Tibial artery (tissue), 4 donors: ENCODE data around the gene MRPL49.
A peak's percentile ranks its signal among the peaks of the same experiment; 100 is the strongest.

Source experiments
- DNase-seq, 2 donors: peaks; one replicate each; pipeline ENCODE4 v3.0.0-alpha.2; 2019
- H3K27ac ChIP-seq, 2 donors: fragments of 200-600 bp; sonication (generic) in 1 of 2; 1 replicate in 1 of 2; 2 replicates in 1 of 2; pipeline ENCODE4 v1.5.1; 2018 to 2019; ENCODE audit warnings: mild to moderate bottlenecking in 1 of 2
- H3K27me3 ChIP-seq, 2 donors: fragments of 200-600 bp; sonication (generic) in 1 of 2; one replicate each; pipeline versions ENCODE4 v1.5.1 to v1.6.0; 2016 to 2019
- H3K36me3 ChIP-seq, 3 donors: fragments of 200-600 bp; sonication (generic) in 2 of 3; one replicate each; pipeline ENCODE4 v1.5.1; 2016 to 2019; ENCODE audit warnings: mild to moderate bottlenecking in 2 of 3
- H3K4me1 ChIP-seq, 4 donors: fragments of 200-600 bp; sonication (generic) in 2 of 4; 1 replicate in 3 of 4; 2 replicates in 1 of 4; pipeline ENCODE4 v1.5.1; 2016 to 2019
- H3K4me3 ChIP-seq, 2 donors: fragments of 200-600 bp; sonication (generic) in 1 of 2; 1 replicate in 1 of 2; 2 replicates in 1 of 2; pipeline ENCODE4 v1.5.1; 2018 to 2019; ENCODE audit warnings: mild to moderate bottlenecking in 2 of 2
- H3K9me3 ChIP-seq, 3 donors: fragments of 200-600 bp; sonication (generic) in 1 of 3; one replicate each; pipeline ENCODE4 v1.5.1; 2016 to 2019
- CTCF ChIP-seq, 2 experiments: fragments of 200-600 bp in 1 of 2; fragments of 450-650 bp in 1 of 2; IDR thresholded peaks; one replicate each; pipeline ENCODE4 v1.5.1; 2017 to 2019; ENCODE audit warnings: antibody characterized with exemption in 2 of 2, mild to moderate bottlenecking in 1 of 2, moderate library complexity in 1 of 2
- intact Hi-C: fragments of 100-400 bp; cut with DNase I; formaldehyde crosslinking; loops from one replicate; pipeline ENCODE4 v1.15.0; 2023; ENCODE audit warnings: low total_unique reads

Gene MRPL49

GRCh38 chr11:65120831-65121230, 1.3 kb upstream of the MRPL49 start:
- H3K4me3 ChIP-seq: peak overlapping the region; percentile 68 to 92
- H3K4me1 ChIP-seq: peaks cover 9 to 36% (median 32%) of the 10 kb centered on the region in 4 donors
- H3K9me3 ChIP-seq: no peaks in the 10 kb centered on the region
- TF ChIP-seq CTCF (IDR thresholded peaks at IDR 0.05): no peak
- intact Hi-C loops: no loop called here
- H3K27ac ChIP-seq: peak overlapping the region; percentile 89 to 95
- H3K27me3 ChIP-seq: no peaks in the 10 kb centered on the region
- DNase-seq: no peak
- H3K36me3 ChIP-seq: peaks cover 33 to 63% (median 47%) of the 10 kb centered on the region in 3 donors

- Histone ChIP-seq H3K9me3 (no peaks in the 10 kb centered on the region), H3K27ac (peak overlapping the region; percentile 89 to 95), H3K4me3 (peak overlapping the region; percentile 68 to 92), H3K36me3 (peaks cover 37 to 63% (median 51%) of the 10 kb centered on the region in 3 donors), H3K27me3 (no peaks in the 10 kb centered on the region), H3K4me1 (peaks cover 9 to 30% (median 25%) of the 10 kb centered on the region in 4 donors)
- peak in 1 of 2 donors; percentile 64 for DNase-seq
- TF ChIP-seq CTCF (IDR thresholded peaks at IDR 0.05): no peak
- intact Hi-C loops: no loop called here
Measured at GRCh38 chr11:65121447-65121864, 665 bp upstream of the MRPL49 start.

- Histone ChIP-seq H3K9me3 (no peaks in the 10 kb centered on the region), H3K4me1 (peaks cover 9 to 22% (median 19%) of the 10 kb centered on the region in 4 donors), H3K4me3 (no peak overlapping the region), H3K36me3 (peaks cover 63 to 76% (median 65%) of the 10 kb centered on the region in 3 donors), H3K27ac (no peak overlapping the region), H3K27me3 (no peaks in the 10 kb centered on the region)
- intact Hi-C loops: no loop called here
- no peak for TF ChIP-seq CTCF (IDR thresholded peaks at IDR 0.05)
- DNase-seq: peak in 1 of 2 donors; percentile 41
Measured at GRCh38 chr11:65124480-65125196, 2.5 kb downstream of the MRPL49 start.

DNA sequence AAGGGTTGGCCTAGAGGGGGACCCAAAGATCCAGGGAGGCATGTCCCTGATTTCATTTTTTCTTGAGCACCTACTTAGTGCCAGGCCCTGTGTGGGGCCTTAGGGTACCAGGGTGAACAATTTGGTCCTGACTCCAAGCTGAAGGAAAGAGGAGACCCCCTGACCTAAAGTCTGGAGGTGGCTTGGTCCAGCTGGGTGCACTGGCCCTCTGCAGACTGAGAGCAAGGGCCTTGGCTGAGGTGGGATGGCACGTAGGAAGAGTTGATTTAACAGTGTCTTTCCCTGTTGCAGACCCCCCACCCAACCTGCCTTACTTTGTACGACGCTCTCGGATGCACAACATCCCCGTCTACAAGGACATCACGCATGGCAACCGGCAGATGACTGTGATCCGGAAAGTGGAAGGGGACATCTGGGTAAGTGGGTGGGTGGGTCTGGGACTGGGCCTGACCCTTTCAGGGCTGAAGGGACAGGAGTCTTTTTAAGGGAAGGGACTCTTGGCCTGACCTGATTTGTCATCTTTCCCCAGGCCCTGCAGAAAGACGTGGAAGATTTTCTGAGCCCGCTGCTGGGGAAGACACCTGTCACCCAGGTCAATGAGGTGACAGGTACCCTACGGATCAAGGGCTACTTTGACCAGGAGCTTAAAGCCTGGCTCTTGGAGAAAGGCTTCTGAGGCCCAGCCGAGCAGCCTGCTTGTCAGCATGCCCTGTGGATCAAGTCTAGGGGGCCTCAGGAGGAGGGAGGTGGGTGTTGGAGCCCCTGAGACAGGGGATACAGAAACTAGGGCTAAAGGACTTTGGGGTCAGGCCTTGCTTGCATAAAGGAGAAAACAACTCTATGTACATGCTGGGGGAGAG, 3.3 kb downstream of the MRPL49 start:
- Histone ChIP-seq H3K4me1 (peaks cover 9 to 20% (median 18%) of the 10 kb centered on the region in 4 donors), H3K9me3 (no peaks in the 10 kb centered on the region), H3K27me3 (no peaks in the 10 kb centered on the region), H3K27ac (no peak overlapping the region), H3K4me3 (no peak overlapping the region), H3K36me3 (peaks cover 63 to 76% (median 65%) of the 10 kb centered on the region in 3 donors)
- intact Hi-C loops: no loop called here
- peak in 1 of 2 donors; percentile 62 for DNase-seq
- no peak for TF ChIP-seq CTCF (IDR thresholded peaks at IDR 0.05)

DNA sequence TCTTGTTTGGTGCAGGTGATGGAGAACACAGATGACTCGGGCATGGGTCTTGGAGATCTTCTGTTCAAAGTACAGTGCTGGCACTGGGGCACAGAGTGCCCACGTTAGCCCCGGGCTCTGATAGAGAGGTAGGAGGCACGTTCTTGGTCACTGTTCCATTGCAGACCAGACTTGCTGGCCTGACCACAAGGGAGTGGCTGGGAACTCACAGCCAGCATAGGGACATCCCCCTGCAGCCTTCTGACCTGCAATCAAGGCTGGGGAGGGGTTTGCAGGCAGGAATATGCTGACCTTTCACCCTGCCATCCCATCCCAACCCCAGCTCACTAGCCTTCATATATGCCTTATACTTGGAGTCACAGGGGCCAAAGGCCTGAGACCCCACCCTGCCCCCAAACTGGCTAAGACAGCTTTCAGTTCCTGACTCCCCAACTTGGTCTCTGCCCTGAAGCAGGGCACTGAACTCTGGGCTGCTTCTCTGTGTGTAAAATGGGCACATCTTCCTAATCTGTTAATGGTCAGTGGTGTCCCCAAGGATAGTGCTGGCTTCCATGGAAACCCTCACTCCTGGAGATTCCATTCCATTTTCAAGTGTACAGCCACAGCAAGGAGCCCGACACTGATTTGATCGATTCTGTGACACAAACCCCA, 4.6 kb downstream of the MRPL49 start:
- peaks cover 0 to 11% (median 7%) of the 10 kb centered on the region in 4 donors for H3K4me1 ChIP-seq
- intact Hi-C loops: no loop called here
- H3K9me3 ChIP-seq: no peaks in the 10 kb centered on the region
- TF ChIP-seq CTCF (IDR thresholded peaks at IDR 0.05): no peak
- peak in 1 of 2 donors; percentile 28 for DNase-seq
- peaks cover 70 to 81% (median 70%) of the 10 kb centered on the region in 3 donors for H3K36me3 ChIP-seq
- no peaks in the 10 kb centered on the region for H3K27me3 ChIP-seq
- H3K4me3 ChIP-seq: no peak overlapping the region
- no peak overlapping the region for H3K27ac ChIP-seq
